Heart right ventricle (tissue), 16 donors: Measurements from ENCODE around the gene TGFBR2. TPM values are rescaled to one million over a fixed set of nuclear protein-coding genes. Genes with fewer than 3 reads are reported as not detected.

ENCODE experiments used
- ATAC-seq, 8 donors: fragments of 200-7000 bp; cut with Tn5 transposase; one replicate each; pipeline ENCODE4 v1.9.1; 2020; ENCODE audit warnings: mild to moderate bottlenecking in 8 of 8, moderate library complexity in 8 of 8, moderate number of reproducible peaks in 1 of 8
- DNase-seq, 2 donors: peaks; one replicate each; pipeline ENCODE4 v3.0.0-alpha.2; 2020
- H3K27ac ChIP-seq, 10 donors: fragments of 200-600 bp; sonication (generic) in 2 of 10; one replicate each; pipeline versions ENCODE4 v1.5.0 to v1.8.0; 2020 to 2022; ENCODE audit warnings: mild to moderate bottlenecking in 3 of 10
- H3K27me3 ChIP-seq, 7 donors: fragments of 200-600 bp; one replicate each; pipeline ENCODE4 v1.8.0; 2021 to 2022; ENCODE audit warnings: mild to moderate bottlenecking in 2 of 7
- H3K36me3 ChIP-seq, 9 donors: fragments of 200-600 bp; sonication (generic) in 1 of 9; one replicate each; pipeline versions ENCODE4 v1.5.0 to v1.8.0; 2020 to 2022; ENCODE audit warnings: mild to moderate bottlenecking in 2 of 9
- H3K4me1 ChIP-seq, 9 donors: fragments of 200-600 bp; sonication (generic) in 1 of 9; one replicate each; pipeline versions ENCODE4 v1.5.0 to v1.8.0; 2020 to 2022; ENCODE audit warnings: mild to moderate bottlenecking in 4 of 9
- H3K4me3 ChIP-seq, 10 donors: fragments of 200-600 bp; sonication (generic) in 2 of 10; one replicate each; pipeline versions ENCODE4 v1.5.0 to v1.8.0; 2020 to 2022; ENCODE audit warnings: mild to moderate bottlenecking in 7 of 10, moderate library complexity in 2 of 10
- H3K9me3 ChIP-seq, 11 donors: fragments of 200-600 bp in 10 of 11; sonication (generic) in 2 of 11; one replicate each; pipeline versions ENCODE4 v1.5.0 to v1.8.0; 2013 to 2022; ENCODE audit warnings: mild to moderate bottlenecking in 2 of 11, control low read depth in 1 of 11, moderate library complexity in 1 of 11
- WGBS, 2 donors: extraction: QIAGEN DNeasy Blood & Tissue Kit; methylation state at CpG; one replicate each; pipeline ENCODE4 v1.1.7; 2013; ENCODE audit warnings: inconsistent platforms in 1 of 2; 5-methylcytosine and 5-hydroxymethylcytosine counted together
- intact Hi-C, 10 donors: fragments of 100-400 bp; cut with DNase I; formaldehyde crosslinking; loops; one replicate each; pipeline versions ENCODE4 v1.11.1 to v1.14.2; 2022
- polyA plus RNA-seq, 2 donors: library from polyadenylated mRNA; stranded (reverse); fragments of 200-250 nt; gene quantifications; one replicate each; pipeline ENCODE4 v1.2.3, GENCODE V29; 2013
- total RNA-seq, 10 donors: library from RNA; stranded (reverse); fragmentation: NEBNext Ultra II Directional in 3 of 10; extraction: Animal tissue kit (Norgen Biotek cat#: 25700) in 3 of 10; gene quantifications; one replicate each; pipeline versions ENCODE4 v1.2.1 to v1.2.4, GENCODE V29; 2021 to 2023
- TF ChIP-seq, protein P1 (sequence below), 9 donors: fragments of 200-600 bp; sonication (generic) in 2 of 9; IDR thresholded peaks; one replicate each; pipeline versions ENCODE4 v1.5.0 to v1.8.0; 2021 to 2022; ENCODE audit warnings: antibody characterized with exemption in 9 of 9, mild to moderate bottlenecking in 5 of 9, moderate library complexity in 1 of 9
- donor health status: Arrhythmogenic right ventricular cardiomyopathy.
- donor health status: ischemic (EF 13 %, LVEDD 7.1; RV severe dilation, severe dysfunction).
- donor health status: healthy with polysubstance abuse.
- donor health status: DM: no; HTN: yes; CAD: no.
- donor health status: DM: no; HTN: no; CAD: no.
- donor health status: ischemic (EF 25% LVEDD 6.9; RV normal size, moderate dysfunction).
- donor health status: ischemic (EF 25% LVEDD 5.7; RV mildly dilated, moderate dysfunction).
- donor health status: healthy.
- donor health status: DM: yes; HTN: yes; CAD: no.
- donor health status: Ischemic cardiomyopathy.
- donor health status: ischemic (EF 35%, LVEDD 5.7; RV mildly dilated, moderate dysfunction).
- donor health status: nonischemic (EF 11% LVEDD 7.7; RV severe dilation, severe dysfunction).
- donor health status: DM: yes; HTN: yes; CAD: no.
- donor health status: PGD.
- donor health status: ischemic (EF 29% LVEDD 5.4; RV normal size, mild dysfunction).
- donor health status: nonischemic (EF 23%, LVEDD 6.1; RV moderate dilation, normal function).

The TGFBR2 gene
- total and polyA plus RNA-seq, 12 donors = 14.6 to 197 (median 82.8) TPM

- H3K4me3 ChIP-seq = no peak overlapping the region
- no peaks in the 10 kb centered on the region for H3K27me3 ChIP-seq
- no peak for ATAC-seq
- H3K36me3 ChIP-seq = no peaks in the 10 kb centered on the region
- intact Hi-C loops = no loop called here
- DNase-seq = no peak
- 98 to 99% methylated on average over 3 of the region's 3 CpGs for WGBS, 2 donors
- TF ChIP-seq, protein P1, sequence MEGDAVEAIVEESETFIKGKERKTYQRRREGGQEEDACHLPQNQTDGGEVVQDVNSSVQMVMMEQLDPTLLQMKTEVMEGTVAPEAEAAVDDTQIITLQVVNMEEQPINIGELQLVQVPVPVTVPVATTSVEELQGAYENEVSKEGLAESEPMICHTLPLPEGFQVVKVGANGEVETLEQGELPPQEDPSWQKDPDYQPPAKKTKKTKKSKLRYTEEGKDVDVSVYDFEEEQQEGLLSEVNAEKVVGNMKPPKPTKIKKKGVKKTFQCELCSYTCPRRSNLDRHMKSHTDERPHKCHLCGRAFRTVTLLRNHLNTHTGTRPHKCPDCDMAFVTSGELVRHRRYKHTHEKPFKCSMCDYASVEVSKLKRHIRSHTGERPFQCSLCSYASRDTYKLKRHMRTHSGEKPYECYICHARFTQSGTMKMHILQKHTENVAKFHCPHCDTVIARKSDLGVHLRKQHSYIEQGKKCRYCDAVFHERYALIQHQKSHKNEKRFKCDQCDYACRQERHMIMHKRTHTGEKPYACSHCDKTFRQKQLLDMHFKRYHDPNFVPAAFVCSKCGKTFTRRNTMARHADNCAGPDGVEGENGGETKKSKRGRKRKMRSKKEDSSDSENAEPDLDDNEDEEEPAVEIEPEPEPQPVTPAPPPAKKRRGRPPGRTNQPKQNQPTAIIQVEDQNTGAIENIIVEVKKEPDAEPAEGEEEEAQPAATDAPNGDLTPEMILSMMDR (IDR thresholded peaks at IDR 0.05) = no peak
- H3K27ac ChIP-seq = no peak overlapping the region
- H3K9me3 ChIP-seq = no peaks in the 10 kb centered on the region
- peaks cover 0 to 6% (median 2%) of the 10 kb centered on the region in 9 donors for H3K4me1 ChIP-seq
These were observed 118.5 kb downstream of the TGFBR2 start for GRCh38 chr3:30724863-30725262.

DNA sequence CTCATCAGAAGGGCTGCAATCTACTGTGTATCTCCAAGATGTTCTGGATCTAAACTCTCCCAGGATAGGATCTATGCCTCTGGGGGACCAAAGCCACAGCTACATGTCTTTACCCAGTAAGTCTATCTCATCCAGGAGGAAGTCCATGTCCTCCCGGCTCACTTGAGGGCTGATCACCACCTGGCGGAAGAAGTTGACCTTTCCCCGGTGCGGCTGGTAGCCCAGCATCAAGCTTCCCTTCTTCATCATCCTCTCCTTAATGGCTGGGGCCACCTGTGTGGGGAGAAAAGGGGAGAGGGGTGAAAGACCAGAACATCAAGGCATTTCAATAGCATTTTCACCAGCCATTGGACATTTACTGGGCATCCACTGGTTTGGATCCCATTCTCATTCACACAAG lies 121.7 kb downstream of the TGFBR2 start:
- ATAC-seq (no peak), DNase-seq (no peak)
- peaks cover 0 to 9% (median 3%) of the 10 kb centered on the region in 9 donors for H3K4me1 ChIP-seq
- no peak overlapping the region for H3K27ac ChIP-seq
- WGBS, 2 donors = 97 to 98% methylated on average over 4 of the region's 4 CpGs
- no peaks in the 10 kb centered on the region for H3K27me3 ChIP-seq
- no peak overlapping the region for H3K4me3 ChIP-seq
- H3K36me3 ChIP-seq = no peaks in the 10 kb centered on the region
- intact Hi-C loops = no loop called here
- TF ChIP-seq, protein P1 (IDR thresholded peaks at IDR 0.05) = no peak
- H3K9me3 ChIP-seq = no peaks in the 10 kb centered on the region

GRCh38 chr3:30729512-30729911 lies 123.1 kb downstream of the TGFBR2 start:
- TF ChIP-seq, protein P1 (IDR thresholded peaks at IDR 0.05) = no peak
- DNase-seq (no peak), ATAC-seq (no peak)
- 50 to 67% methylated on average over 2 of the region's 2 CpGs for WGBS, 2 donors
- peaks cover 0 to 9% (median 3%) of the 10 kb centered on the region in 9 donors for H3K4me1 ChIP-seq
- H3K27ac ChIP-seq = no peak overlapping the region
- H3K4me3 ChIP-seq = no peak overlapping the region
- no peaks in the 10 kb centered on the region for H3K9me3 ChIP-seq
- intact Hi-C loops = no loop called here
- no peaks in the 10 kb centered on the region for H3K36me3 ChIP-seq
- H3K27me3 ChIP-seq = no peaks in the 10 kb centered on the region

DNA sequence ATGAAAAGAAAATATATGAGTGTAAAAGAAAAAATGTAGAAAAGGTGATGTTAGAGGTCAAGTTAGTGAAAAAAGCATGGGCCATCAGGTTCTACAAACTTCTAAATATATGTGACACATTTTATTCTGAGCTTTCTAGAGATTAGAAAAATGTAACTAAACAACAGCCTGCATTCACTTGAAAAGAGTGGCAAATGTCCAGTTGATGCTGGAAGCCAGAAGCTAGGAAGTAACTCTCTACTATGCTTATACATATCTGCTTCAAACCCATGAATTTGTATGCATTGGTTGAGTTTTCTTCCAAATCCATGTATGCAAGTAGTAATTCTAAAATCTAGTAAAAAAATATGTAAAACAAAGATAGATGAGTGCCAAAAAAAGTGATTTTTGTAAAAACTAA lies 123.5 kb downstream of the TGFBR2 start:
- no peak for DNase-seq
- TF ChIP-seq, protein P1 (IDR thresholded peaks at IDR 0.05) = no peak
- H3K36me3 ChIP-seq = no peaks in the 10 kb centered on the region
- H3K4me1 ChIP-seq = peaks cover 0 to 9% (median 3%) of the 10 kb centered on the region in 9 donors
- intact Hi-C loops = no loop called here
- no peaks in the 10 kb centered on the region for H3K27me3 ChIP-seq
- ATAC-seq = no peak
- H3K9me3 ChIP-seq = no peaks in the 10 kb centered on the region
- no peak overlapping the region for H3K27ac ChIP-seq
- no peak overlapping the region for H3K4me3 ChIP-seq
